ENCODE measurements around the gene CRCP. TPM values are rescaled to one million over a fixed set of nuclear protein-coding genes. Genes with fewer than 3 reads are reported as not detected.
A peak's percentile ranks its signal among the peaks of the same experiment; 100 is the strongest.

CRCP gene
- total and polyA plus RNA-seq, 2 of the 13 experiments (the other 11 are each of a cell fraction or from before 2014, with no cell fraction given): 22.7 to 31.0 TPM

GRCh38 chr7:66075590-66076461 is 38.8 kb upstream of the CRCP start, which contains the start of gene ASL (continued):
- TF ChIP-seq, protein P1, sequence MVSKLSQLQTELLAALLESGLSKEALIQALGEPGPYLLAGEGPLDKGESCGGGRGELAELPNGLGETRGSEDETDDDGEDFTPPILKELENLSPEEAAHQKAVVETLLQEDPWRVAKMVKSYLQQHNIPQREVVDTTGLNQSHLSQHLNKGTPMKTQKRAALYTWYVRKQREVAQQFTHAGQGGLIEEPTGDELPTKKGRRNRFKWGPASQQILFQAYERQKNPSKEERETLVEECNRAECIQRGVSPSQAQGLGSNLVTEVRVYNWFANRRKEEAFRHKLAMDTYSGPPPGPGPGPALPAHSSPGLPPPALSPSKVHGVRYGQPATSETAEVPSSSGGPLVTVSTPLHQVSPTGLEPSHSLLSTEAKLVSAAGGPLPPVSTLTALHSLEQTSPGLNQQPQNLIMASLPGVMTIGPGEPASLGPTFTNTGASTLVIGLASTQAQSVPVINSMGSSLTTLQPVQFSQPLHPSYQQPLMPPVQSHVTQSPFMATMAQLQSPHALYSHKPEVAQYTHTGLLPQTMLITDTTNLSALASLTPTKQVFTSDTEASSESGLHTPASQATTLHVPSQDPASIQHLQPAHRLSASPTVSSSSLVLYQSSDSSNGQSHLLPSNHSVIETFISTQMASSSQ (IDR thresholded peaks at IDR 0.05; ENCODE audit: low read depth): no peak
- TF ChIP-seq, protein P1 (CRISPR knock-in tag; IDR thresholded peaks at IDR 0.05; ENCODE audit: borderline replicate concordance): peak; percentile 24; the same call in 1 of the 2 replicates
- TF ChIP-seq, protein P2, sequence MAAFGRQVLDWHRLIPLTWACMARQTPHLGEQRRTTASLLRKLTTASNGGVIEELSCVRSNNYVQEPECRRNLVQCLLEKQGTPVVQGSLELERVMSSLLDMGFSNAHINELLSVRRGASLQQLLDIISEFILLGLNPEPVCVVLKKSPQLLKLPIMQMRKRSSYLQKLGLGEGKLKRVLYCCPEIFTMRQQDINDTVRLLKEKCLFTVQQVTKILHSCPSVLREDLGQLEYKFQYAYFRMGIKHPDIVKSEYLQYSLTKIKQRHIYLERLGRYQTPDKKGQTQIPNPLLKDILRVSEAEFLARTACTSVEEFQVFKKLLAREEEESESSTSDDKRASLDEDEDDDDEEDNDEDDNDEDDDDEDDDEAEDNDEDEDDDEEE (CRISPR knock-in tag; IDR thresholded peaks at IDR 0.05): peak; percentile 89; the same call in 1 of the 2 replicates
- TF ChIP-seq ZBTB2 (CRISPR knock-in tag; IDR thresholded peaks at IDR 0.05; ENCODE audit: low read depth) (no peak), MEF2D (CRISPR knock-in tag; IDR thresholded peaks at IDR 0.05) (no peak), ZNF256 (CRISPR knock-in tag; conservative IDR thresholded peaks at IDR 0.05) (peak; percentile 57; the same call in 1 of the 2 replicates), RAD51 (IDR thresholded peaks at IDR 0.05; ENCODE audit: borderline replicate concordance) (no peak), CC2D1A (CRISPR knock-in tag; IDR thresholded peaks at IDR 0.05) (no peak), ZNF687 (CRISPR knock-in tag; IDR thresholded peaks at IDR 0.05) (peak; percentile 91), ZNF639 (CRISPR knock-in tag; conservative IDR thresholded peaks at IDR 0.05) (0 out of 2 replicates have a peak, but pooled peaks have one; percentile 48)
- TF ChIP-seq, protein P3, sequence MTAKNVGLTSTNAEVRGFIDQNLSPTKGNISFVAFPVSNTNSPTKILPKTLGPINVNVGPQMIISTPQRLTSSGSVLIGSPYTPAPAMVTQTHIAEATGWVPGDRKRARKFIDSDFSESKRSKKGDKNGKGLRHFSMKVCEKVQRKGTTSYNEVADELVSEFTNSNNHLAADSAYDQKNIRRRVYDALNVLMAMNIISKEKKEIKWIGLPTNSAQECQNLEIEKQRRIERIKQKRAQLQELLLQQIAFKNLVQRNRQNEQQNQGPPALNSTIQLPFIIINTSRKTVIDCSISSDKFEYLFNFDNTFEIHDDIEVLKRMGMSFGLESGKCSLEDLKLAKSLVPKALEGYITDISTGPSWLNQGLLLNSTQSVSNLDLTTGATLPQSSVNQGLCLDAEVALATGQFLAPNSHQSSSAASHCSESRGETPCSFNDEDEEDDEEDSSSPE (CRISPR knock-in tag; IDR thresholded peaks at IDR 0.05): peak; percentile 84
- TF ChIP-seq, protein P4, sequence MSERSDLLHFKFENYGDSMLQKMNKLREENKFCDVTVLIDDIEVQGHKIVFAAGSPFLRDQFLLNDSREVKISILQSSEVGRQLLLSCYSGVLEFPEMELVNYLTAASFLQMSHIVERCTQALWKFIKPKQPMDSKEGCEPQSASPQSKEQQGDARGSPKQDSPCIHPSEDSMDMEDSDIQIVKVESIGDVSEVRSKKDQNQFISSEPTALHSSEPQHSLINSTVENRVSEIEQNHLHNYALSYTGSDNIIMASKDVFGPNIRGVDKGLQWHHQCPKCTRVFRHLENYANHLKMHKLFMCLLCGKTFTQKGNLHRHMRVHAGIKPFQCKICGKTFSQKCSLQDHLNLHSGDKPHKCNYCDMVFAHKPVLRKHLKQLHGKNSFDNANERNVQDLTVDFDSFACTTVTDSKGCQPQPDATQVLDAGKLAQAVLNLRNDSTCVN (CRISPR knock-in tag; IDR thresholded peaks at IDR 0.05; ENCODE audit: borderline replicate concordance): 0 out of 2 replicates have a peak, but pooled peaks have one; percentile 31

Measured in HepG2 (cell line).